Measurements from ENCODE around the gene MOB3B. TPM values are rescaled to one million over a fixed set of nuclear protein-coding genes. Genes with fewer than 3 reads are reported as not detected.

Gene MOB3B
- total RNA-seq, 2 experiments from 2014 or later, result 0.25 to 0.30 TPM

DNA sequence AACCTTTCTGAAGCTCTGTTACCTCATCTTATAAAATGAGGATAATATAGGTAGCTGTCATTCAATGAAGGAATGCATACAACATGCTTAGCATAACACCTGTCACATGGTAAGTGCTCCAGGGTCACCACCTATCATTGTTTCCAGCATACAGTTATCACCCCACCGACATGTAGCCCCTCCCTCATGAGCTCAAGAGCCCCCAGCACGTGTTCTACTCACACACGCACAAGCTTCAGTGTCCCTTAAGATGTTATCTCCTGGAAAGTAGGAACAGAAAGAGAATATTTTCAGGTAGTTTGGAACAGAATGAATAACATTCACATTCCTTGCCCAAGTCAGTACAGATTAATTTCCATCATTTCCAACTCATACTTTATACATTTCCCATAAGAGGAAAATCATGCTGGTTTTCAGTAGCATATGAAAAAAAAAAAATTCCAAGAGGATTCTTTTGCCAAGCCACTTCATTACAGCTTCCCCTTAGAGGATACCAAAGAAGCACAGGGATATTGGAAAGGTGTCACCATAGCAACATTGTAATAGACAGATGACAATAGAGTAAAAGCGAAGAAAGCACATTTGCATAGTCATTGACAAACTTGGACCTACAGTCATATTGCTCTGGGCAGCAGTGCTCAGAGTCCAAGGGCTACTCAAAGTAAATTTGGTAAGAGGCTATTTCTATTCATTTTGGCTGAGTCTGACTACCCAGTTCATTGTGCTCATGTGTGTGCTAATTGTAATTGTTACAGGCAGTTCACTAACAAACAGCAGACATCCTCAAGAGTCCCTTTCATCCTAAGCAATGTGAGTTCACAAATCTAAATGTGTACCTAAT lies 1.5 kb upstream of the MOB3B start:
- Histone ChIP-seq H3K27me3 (ENCODE audit: control insufficient read depth in 1 of 2, insufficient read depth in 2 of 2, low read length in 2 of 2) (peaks cover 0 to 7% of the 10 kb centered on the region in 2 experiments), H3K36me3 (ENCODE audit: insufficient read depth, low read length) (peaks cover 1% of the 10 kb centered on the region), H3K4me1 (ENCODE audit: insufficient read depth, low read length) (peaks cover 16% of the 10 kb centered on the region), H3K4me3 (ENCODE audit: low read length) (no peak overlapping the region), H3K27ac (ENCODE audit: low read depth in 1 of 2, low read length in 2 of 2) (no peak overlapping the region), H3K9me3 (ENCODE audit: control insufficient read depth in 1 of 2, insufficient read depth in 1 of 2, low read length in 2 of 2) (no peaks in the 10 kb centered on the region)
- TF ChIP-seq, protein P1, sequence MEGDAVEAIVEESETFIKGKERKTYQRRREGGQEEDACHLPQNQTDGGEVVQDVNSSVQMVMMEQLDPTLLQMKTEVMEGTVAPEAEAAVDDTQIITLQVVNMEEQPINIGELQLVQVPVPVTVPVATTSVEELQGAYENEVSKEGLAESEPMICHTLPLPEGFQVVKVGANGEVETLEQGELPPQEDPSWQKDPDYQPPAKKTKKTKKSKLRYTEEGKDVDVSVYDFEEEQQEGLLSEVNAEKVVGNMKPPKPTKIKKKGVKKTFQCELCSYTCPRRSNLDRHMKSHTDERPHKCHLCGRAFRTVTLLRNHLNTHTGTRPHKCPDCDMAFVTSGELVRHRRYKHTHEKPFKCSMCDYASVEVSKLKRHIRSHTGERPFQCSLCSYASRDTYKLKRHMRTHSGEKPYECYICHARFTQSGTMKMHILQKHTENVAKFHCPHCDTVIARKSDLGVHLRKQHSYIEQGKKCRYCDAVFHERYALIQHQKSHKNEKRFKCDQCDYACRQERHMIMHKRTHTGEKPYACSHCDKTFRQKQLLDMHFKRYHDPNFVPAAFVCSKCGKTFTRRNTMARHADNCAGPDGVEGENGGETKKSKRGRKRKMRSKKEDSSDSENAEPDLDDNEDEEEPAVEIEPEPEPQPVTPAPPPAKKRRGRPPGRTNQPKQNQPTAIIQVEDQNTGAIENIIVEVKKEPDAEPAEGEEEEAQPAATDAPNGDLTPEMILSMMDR (IDR thresholded peaks at IDR 0.05), result no peak
- DNase-seq (no peak), ATAC-seq (ENCODE audit: poor library complexity) (no peak)
- H3K36me3 Mint-ChIP-seq (ENCODE audit: low read depth), result peaks cover 19% of the 10 kb centered on the region
- H3K4me1 Mint-ChIP-seq (ENCODE audit: low read depth), result peaks cover 15% of the 10 kb centered on the region
- intact Hi-C loops (cut with DNase I, micrococcal nuclease), result loop anchor here in 1 of 2 experiments (1.0 kb wide), 1 partner anchor 198 kb away; no protein-coding TSS in a partner anchor
- H3K27ac Mint-ChIP-seq, result no peak overlapping the region
- H3K4me3 Mint-ChIP-seq, result peak overlapping the region; percentile 61
- peaks cover 3% of the 10 kb centered on the region for H3K27me3 Mint-ChIP-seq
- H3K9me3 Mint-ChIP-seq, result no peaks in the 10 kb centered on the region
- ChIA-PET CTCF (no interaction called here), POLR2A (no interaction called here)

DNA sequence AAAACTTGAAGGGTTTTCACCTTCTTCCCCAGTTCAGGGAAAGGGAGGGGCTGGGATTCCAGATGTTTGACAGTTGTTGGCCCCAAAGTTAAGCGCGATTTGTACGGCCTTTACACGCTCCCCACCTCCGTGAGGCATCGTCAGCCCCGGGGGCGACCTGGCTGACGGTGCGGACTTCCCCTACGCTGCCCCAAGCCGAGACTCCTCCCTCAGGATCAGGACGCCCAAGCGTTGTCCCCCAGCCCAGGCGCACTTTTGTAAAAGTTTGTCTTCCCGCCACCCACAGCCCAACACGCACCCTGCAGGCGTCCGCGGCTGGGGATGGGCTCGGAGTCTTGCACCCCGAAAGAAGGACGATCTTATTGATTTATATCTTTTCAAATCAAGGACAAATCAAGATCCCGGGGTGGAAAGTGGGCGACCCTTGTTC lies 713 bp downstream of the MOB3B start:
- peaks cover 15% of the 10 kb centered on the region for H3K4me1 Mint-ChIP-seq (ENCODE audit: low read depth)
- TF ChIP-seq, protein P1 (IDR thresholded peaks at IDR 0.05), result no peak
- peaks cover 0 to 7% of the 10 kb centered on the region in 2 experiments for H3K27me3 ChIP-seq (ENCODE audit: control insufficient read depth in 1 of 2, insufficient read depth in 2 of 2, low read length in 2 of 2)
- no peak overlapping the region for H3K27ac Mint-ChIP-seq
- H3K9me3 ChIP-seq (ENCODE audit: control insufficient read depth in 1 of 2, insufficient read depth in 1 of 2, low read length in 2 of 2), result no peaks in the 10 kb centered on the region
- CTCF ChIA-PET, result interaction anchor here (0.8 to 1.6 kb wide), 6 partner anchors 16 to 196 kb away, joined by 3 to 5 read pairs (median 4); no protein-coding TSS in a partner anchor
- H3K36me3 Mint-ChIP-seq (ENCODE audit: low read depth), result peaks cover 7% of the 10 kb centered on the region
- peak overlapping the region; percentile 95 for H3K4me3 Mint-ChIP-seq
- peaks cover 3% of the 10 kb centered on the region for H3K27me3 Mint-ChIP-seq
- intact Hi-C loops (cut with DNase I, micrococcal nuclease), result loop anchor here (2.0 to 5.0 kb wide), 2 partner anchors 43 to 196 kb away; partner anchors contain the start of gene C9orf72 (in 1 of the 2)
- H3K9me3 Mint-ChIP-seq, result no peaks in the 10 kb centered on the region
- peak overlapping the region; percentile 64 for H3K4me3 ChIP-seq (ENCODE audit: low read length)
- DNase-seq (peak in 13 of 14 experiments; percentile 2 to 74 (median 17)), ATAC-seq (ENCODE audit: poor library complexity) (peak; percentile 49)
- POLR2A ChIA-PET, result interaction anchor here (1.1 to 1.4 kb wide), 3 partner anchors 43 to 196 kb away, joined by 3 to 4 read pairs (median 3); no protein-coding TSS in a partner anchor
- no peaks in the 10 kb centered on the region for H3K36me3 ChIP-seq (ENCODE audit: insufficient read depth, low read length)
- peaks cover 16% of the 10 kb centered on the region for H3K4me1 ChIP-seq (ENCODE audit: insufficient read depth, low read length)
- H3K27ac ChIP-seq (ENCODE audit: low read depth in 1 of 2, low read length in 2 of 2), result no peak overlapping the region

DNA sequence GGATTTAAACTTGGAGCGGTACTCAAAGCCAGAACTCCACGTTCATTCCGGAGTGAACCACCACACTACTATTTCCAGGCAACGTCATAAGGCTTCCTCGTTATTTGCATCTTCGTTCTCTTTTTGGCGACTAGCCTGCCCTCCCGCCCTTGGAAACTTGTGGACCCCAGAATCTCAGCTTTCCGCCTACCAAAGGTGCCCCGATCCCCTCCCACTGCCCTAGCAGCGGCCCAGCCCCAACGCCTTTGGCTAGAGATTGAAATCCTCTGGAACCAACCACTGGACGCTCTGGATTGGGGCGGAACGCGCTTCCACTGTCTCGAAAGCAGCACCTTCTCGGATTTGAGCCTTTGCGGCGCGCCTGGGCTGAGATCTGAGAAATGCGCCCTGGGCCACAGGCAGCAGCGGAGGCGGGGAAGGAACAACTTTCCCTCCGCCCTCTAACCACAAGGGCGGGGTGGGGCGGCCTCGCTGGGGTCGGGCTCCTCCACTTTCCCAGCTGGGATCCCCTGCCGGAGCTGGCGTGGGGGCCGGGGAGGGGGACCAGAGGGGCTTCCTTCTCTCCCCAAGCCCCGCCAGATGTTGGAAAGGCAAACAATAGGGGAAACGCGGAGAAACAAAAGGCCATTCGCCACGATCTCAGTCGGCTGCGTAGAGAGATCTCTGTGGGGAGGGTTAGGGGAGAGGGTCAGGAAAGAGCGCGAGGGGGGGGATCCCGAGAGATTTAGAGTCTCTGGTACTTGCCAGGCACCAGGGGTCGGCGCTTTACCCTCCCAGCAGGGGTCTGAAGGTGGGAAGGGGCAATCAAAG lies 1.3 kb downstream of the MOB3B start:
- ChIA-PET POLR2A (no interaction called here), CTCF (no interaction called here)
- H3K27ac Mint-ChIP-seq, result peak overlapping the region; percentile 19

More for the DNA sequence above, 1.3 kb downstream of the MOB3B start:
- H3K4me3 Mint-ChIP-seq, result peak overlapping the region; percentile 95
- H3K36me3 Mint-ChIP-seq (ENCODE audit: low read depth), result peaks cover 7% of the 10 kb centered on the region
- no peaks in the 10 kb centered on the region for H3K9me3 ChIP-seq (ENCODE audit: control insufficient read depth in 1 of 2, insufficient read depth in 1 of 2, low read length in 2 of 2)
- H3K4me3 ChIP-seq (ENCODE audit: low read length), result peak overlapping the region; percentile 64
- TF ChIP-seq, protein P1 (IDR thresholded peaks at IDR 0.05), result no peak
- peaks cover 0 to 7% of the 10 kb centered on the region in 2 experiments for H3K27me3 ChIP-seq (ENCODE audit: control insufficient read depth in 1 of 2, insufficient read depth in 2 of 2, low read length in 2 of 2)
- H3K27ac ChIP-seq (ENCODE audit: low read depth in 1 of 2, low read length in 2 of 2), result no peak overlapping the region
- intact Hi-C loops (cut with DNase I, micrococcal nuclease), result loop anchor here (2.0 to 5.0 kb wide), 2 partner anchors 44 to 195 kb away; partner anchors contain the start of gene C9orf72 (in 1 of the 2)
- DNase-seq (peak; percentile 19 to 73 (median 40)), ATAC-seq (ENCODE audit: poor library complexity) (peak; percentile 60)
- peaks cover 15% of the 10 kb centered on the region for H3K4me1 Mint-ChIP-seq (ENCODE audit: low read depth)
- H3K4me1 ChIP-seq (ENCODE audit: insufficient read depth, low read length), result peaks cover 16% of the 10 kb centered on the region
- peaks cover 3% of the 10 kb centered on the region for H3K27me3 Mint-ChIP-seq
- no peaks in the 10 kb centered on the region for H3K36me3 ChIP-seq (ENCODE audit: insufficient read depth, low read length)
- H3K9me3 Mint-ChIP-seq, result no peaks in the 10 kb centered on the region
